Hindlimb muscle (tissue), 1 donor: ENCODE measurements around the gene REELD1. TPM values are rescaled to one million over a fixed set of nuclear protein-coding genes. Genes with fewer than 3 reads are reported as not detected.

Experiments used
- DNase-seq: peaks from one replicate; pipeline ENCODE4 v3.0.0-alpha.2; 2013
- polyA plus RNA-seq: library from polyadenylated mRNA; unstranded; fragments of 120-200 nt; gene quantifications from one replicate; pipeline ENCODE4 v1.2.1, GENCODE V29; 2013; ENCODE audit not compliant: insufficient read length

REELD1 gene
- polyA plus RNA-seq, 1 donor = 0.17 TPM

- no peak for DNase-seq
Measured at GRCh38 chr4:146271466-146271865, 57.1 kb downstream of the REELD1 start.

- DNase-seq = no peak
Measured at GRCh38 chr4:146273204-146273901, 59.0 kb downstream of the REELD1 start.

- DNase-seq = no peak
Measured at GRCh38 chr4:146274774-146275173, 60.4 kb downstream of the REELD1 start.

- no peak for DNase-seq
Measured at GRCh38 chr4:146275370-146275769, 61.0 kb downstream of the REELD1 start.

GRCh38 chr4:146278986-146279385 is 64.6 kb downstream of the REELD1 start:
- no peak for DNase-seq

Other genes with a start within 250 kb of the REELD1 start
- gene LSM6, start 38.8 kb upstream of the REELD1 start, polyA plus RNA-seq = 34.2 TPM